ENCODE results near the gene COL19A1. TPM values are rescaled to one million over a fixed set of nuclear protein-coding genes. Genes with fewer than 3 reads are reported as not detected.

COL19A1 gene
- total RNA-seq, 2 experiments from 2014 or later = 0.03 TPM; not detected in 1

DNA sequence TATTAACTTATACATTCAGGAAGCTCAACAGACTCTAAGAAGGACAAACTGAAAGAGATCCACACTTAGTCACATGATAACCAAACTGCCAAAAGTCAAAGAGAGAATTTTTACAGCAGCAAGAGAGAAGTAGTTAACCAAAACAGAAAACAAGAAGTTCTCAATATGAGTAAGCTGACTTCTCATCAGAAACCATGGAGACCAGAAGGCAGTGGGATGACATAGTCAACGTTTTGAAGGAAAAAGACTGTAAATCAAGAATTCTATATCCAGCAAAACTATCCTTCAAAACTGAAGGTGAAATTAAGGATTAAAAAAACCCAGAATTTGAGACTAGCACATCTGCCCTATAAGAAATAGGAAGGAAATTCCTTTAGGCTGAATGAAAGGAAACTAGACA is 60.4 kb downstream of the COL19A1 start:
- H2AFZ ChIP-seq (ENCODE audit: low read length) = no peak overlapping the region
- DNase-seq (ENCODE audit: low spot score) = no peak
- no peak overlapping the region for H3K4me2 ChIP-seq (ENCODE audit: low read length)
- H3K4me1 ChIP-seq (ENCODE audit: insufficient read depth, low read length, poor library complexity, severe bottlenecking) = no peaks in the 10 kb centered on the region
- no TSS peak for BruUV-seq (replicated peaks)
- ChIA-PET POLR2A (interaction anchor here (0.6 kb wide), 1 partner anchor 11 kb away, joined by 3 read pairs; no protein-coding TSS in a partner anchor), CTCF (ENCODE audit: unreplicated experiment) (no interaction called here)
- no peaks in the 10 kb centered on the region for H4K20me1 ChIP-seq (ENCODE audit: insufficient read depth, low read length)
- no peaks in the 10 kb centered on the region for H3K36me3 ChIP-seq (ENCODE audit: insufficient read depth, low read length)
- intact Hi-C loops (cut with micrococcal nuclease; ENCODE audit: unreplicated experiment) = no loop called here
- H3K9me3 ChIP-seq (ENCODE audit: low read length) = peaks cover 2% of the 10 kb centered on the region; the same call in 1 of the 2 replicates
- TF ChIP-seq, protein P1, sequence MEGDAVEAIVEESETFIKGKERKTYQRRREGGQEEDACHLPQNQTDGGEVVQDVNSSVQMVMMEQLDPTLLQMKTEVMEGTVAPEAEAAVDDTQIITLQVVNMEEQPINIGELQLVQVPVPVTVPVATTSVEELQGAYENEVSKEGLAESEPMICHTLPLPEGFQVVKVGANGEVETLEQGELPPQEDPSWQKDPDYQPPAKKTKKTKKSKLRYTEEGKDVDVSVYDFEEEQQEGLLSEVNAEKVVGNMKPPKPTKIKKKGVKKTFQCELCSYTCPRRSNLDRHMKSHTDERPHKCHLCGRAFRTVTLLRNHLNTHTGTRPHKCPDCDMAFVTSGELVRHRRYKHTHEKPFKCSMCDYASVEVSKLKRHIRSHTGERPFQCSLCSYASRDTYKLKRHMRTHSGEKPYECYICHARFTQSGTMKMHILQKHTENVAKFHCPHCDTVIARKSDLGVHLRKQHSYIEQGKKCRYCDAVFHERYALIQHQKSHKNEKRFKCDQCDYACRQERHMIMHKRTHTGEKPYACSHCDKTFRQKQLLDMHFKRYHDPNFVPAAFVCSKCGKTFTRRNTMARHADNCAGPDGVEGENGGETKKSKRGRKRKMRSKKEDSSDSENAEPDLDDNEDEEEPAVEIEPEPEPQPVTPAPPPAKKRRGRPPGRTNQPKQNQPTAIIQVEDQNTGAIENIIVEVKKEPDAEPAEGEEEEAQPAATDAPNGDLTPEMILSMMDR (conservative IDR thresholded peaks at IDR 0.05; ENCODE audit: low read length) = no peak
- no peak for TF ChIP-seq EZH2phosphoT487 (IDR thresholded peaks at IDR 0.05; ENCODE audit: borderline replicate concordance, low read depth, low read length)
- no peak overlapping the region for H3K27ac ChIP-seq (ENCODE audit: low read depth, low read length, poor library complexity, severe bottlenecking)
- H3K4me3 ChIP-seq (ENCODE audit: low read depth, low read length, poor library complexity, severe bottlenecking) = no peak overlapping the region
- H3K79me2 ChIP-seq (ENCODE audit: insufficient read depth, low read depth, low read length) = no peaks in the 10 kb centered on the region
- H3K9me2 ChIP-seq (ENCODE audit: insufficient read depth, low read length) = no peaks in the 10 kb centered on the region

DNA sequence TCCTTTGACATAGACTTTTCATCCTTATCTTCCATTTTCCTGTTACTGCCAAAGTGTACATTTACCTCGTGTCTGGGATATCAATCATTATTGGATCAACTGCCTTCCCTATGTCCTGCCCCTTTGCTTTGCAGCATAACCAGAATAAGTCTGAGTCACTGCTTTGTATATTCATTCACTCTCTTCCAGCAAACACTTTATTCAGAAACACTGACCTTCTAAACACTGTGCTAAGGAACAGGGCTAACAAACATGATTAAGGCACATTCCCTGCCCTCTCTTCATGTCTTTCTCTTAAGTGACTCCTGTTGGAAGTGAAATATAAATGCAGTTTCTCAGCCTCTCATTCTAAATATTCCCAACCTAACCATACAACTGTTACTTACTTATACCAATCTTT is 66.9 kb downstream of the COL19A1 start:
- Histone ChIP-seq H3K27ac (ENCODE audit: low read depth, low read length, poor library complexity, severe bottlenecking) (no peak overlapping the region), H3K4me3 (ENCODE audit: low read depth, low read length, poor library complexity, severe bottlenecking) (no peak overlapping the region), H3K36me3 (ENCODE audit: insufficient read depth, low read length) (no peaks in the 10 kb centered on the region), H3K9me2 (ENCODE audit: insufficient read depth, low read length) (no peaks in the 10 kb centered on the region), H3K4me2 (ENCODE audit: low read length) (no peak overlapping the region), H3K4me1 (ENCODE audit: insufficient read depth, low read length, poor library complexity, severe bottlenecking) (no peaks in the 10 kb centered on the region), H2AFZ (ENCODE audit: low read length) (no peak overlapping the region), H4K20me1 (ENCODE audit: insufficient read depth, low read length) (no peaks in the 10 kb centered on the region), H3K9me3 (ENCODE audit: low read length) (no peaks in the 10 kb centered on the region), H3K79me2 (ENCODE audit: insufficient read depth, low read depth, low read length) (no peaks in the 10 kb centered on the region)
- POLR2A ChIA-PET = no interaction called here
- DNase-seq (ENCODE audit: low spot score) = no peak
- no TSS peak for BruUV-seq (replicated peaks)
- intact Hi-C loops (cut with micrococcal nuclease; ENCODE audit: unreplicated experiment) = no loop called here
- CTCF ChIA-PET (ENCODE audit: unreplicated experiment) = no interaction called here
- TF ChIP-seq, protein P1 (conservative IDR thresholded peaks at IDR 0.05; ENCODE audit: low read length) = no peak
- TF ChIP-seq EZH2phosphoT487 (IDR thresholded peaks at IDR 0.05; ENCODE audit: borderline replicate concordance, low read depth, low read length) = no peak

DNA sequence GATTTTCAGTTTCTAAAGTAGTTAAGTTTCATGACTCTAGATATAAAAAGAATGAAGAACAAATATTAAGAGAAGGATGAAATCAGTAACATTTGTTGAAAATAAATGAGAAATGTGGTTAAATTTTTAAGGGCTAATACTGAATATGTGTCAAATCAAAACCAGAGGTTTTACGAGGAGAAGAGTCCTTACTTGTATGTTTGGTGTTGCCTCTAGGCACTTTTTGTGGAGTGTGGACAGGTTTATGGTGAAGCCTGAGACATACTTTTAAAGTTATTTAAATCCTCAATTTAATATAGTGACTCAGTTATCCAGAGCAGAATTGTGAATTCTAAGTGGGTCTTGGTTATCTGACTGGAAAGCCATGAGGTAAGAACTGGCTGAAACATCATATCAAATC is 68.7 kb downstream of the COL19A1 start:
- no peaks in the 10 kb centered on the region for H4K20me1 ChIP-seq (ENCODE audit: insufficient read depth, low read length)
- no peak for TF ChIP-seq EZH2phosphoT487 (IDR thresholded peaks at IDR 0.05; ENCODE audit: borderline replicate concordance, low read depth, low read length)
- TF ChIP-seq, protein P1 (conservative IDR thresholded peaks at IDR 0.05; ENCODE audit: low read length) = no peak
- H3K4me1 ChIP-seq (ENCODE audit: insufficient read depth, low read length, poor library complexity, severe bottlenecking) = no peaks in the 10 kb centered on the region
- ChIA-PET CTCF (ENCODE audit: unreplicated experiment) (no interaction called here), POLR2A (no interaction called here)
- H3K36me3 ChIP-seq (ENCODE audit: insufficient read depth, low read length) = no peaks in the 10 kb centered on the region
- H2AFZ ChIP-seq (ENCODE audit: low read length) = no peak overlapping the region
- no peak overlapping the region for H3K4me2 ChIP-seq (ENCODE audit: low read length)
- no peaks in the 10 kb centered on the region for H3K79me2 ChIP-seq (ENCODE audit: insufficient read depth, low read depth, low read length)
- H3K9me2 ChIP-seq (ENCODE audit: insufficient read depth, low read length) = no peaks in the 10 kb centered on the region
- H3K9me3 ChIP-seq (ENCODE audit: low read length) = no peaks in the 10 kb centered on the region
- intact Hi-C loops (cut with micrococcal nuclease; ENCODE audit: unreplicated experiment) = no loop called here
- no peak for DNase-seq (ENCODE audit: low spot score)
- BruUV-seq (replicated peaks) = no TSS peak
- H3K4me3 ChIP-seq (ENCODE audit: low read depth, low read length, poor library complexity, severe bottlenecking) = no peak overlapping the region
- H3K27ac ChIP-seq (ENCODE audit: low read depth, low read length, poor library complexity, severe bottlenecking) = no peak overlapping the region
